H1 (cell line): ENCODE measurements around the gene GAB2. TPM values are rescaled to one million over a fixed set of nuclear protein-coding genes. Genes with fewer than 3 reads are reported as not detected.

Source experiments
- CTCF ChIA-PET: fragments of 300-600 bp; sonication (Branson Sonifier 250); formaldehyde crosslinking; loops from one replicate; lab custom pipeline; 2021; ENCODE audit not compliant: partially characterized antibody; lab: Charles Lee
- POLR2A ChIA-PET: fragments of 300-600 bp; sonication (Branson Sonifier 250); formaldehyde crosslinking; loops from one replicate; lab custom pipeline; 2021; ENCODE audit warnings: inconsistent platforms; ENCODE audit not compliant: partially characterized antibody; lab: Charles Lee
- DNase-seq, 2 experiments: peaks; one replicate each; pipeline versions ENCODE4 v3.0.0 to v3.0.0-alpha.2; 2010 to 2022; ENCODE audit warnings: low spot score in 2 of 2, low read depth in 1 of 2, mixed read lengths in 1 of 2
- FAIRE-seq: peaks from 2 replicates; lab custom pipeline; 2011; peaks lifted over from hg19 to GRCh38; lab: Jason Lieb, UNC
- H2AFZ ChIP-seq: 2 replicates; pipeline ENCODE4 v1.8.1; 2012; ENCODE audit warnings: low read length, inconsistent platforms
- H2AK5ac ChIP-seq: 2 replicates; pipeline ENCODE4 v1.6.1; 2013; ENCODE audit warnings: low read depth, low read length
- H2BK120ac ChIP-seq: replicated peaks from 2 replicates; pipeline ENCODE3; 2013; ENCODE audit warnings: low read depth, low read length, inconsistent platforms
- H2BK12ac ChIP-seq: 2 replicates; pipeline ENCODE4 v1.6.1; 2013; ENCODE audit warnings: low read depth, low read length
- H2BK15ac ChIP-seq: 2 replicates; pipeline ENCODE4 v1.6.1; 2013; ENCODE audit warnings: low read length
- H2BK20ac ChIP-seq: 2 replicates; pipeline ENCODE4 v1.6.1; 2013; ENCODE audit warnings: low read length
- H2BK5ac ChIP-seq: 2 replicates; pipeline ENCODE4 v1.6.1; 2013; ENCODE audit warnings: low read depth, low read length
- H3K14ac ChIP-seq: 2 replicates; pipeline ENCODE4 v1.6.1; 2013; ENCODE audit warnings: inconsistent platforms; ENCODE audit not compliant: insufficient read length
- H3K18ac ChIP-seq: 2 replicates; pipeline ENCODE4 v1.6.1; 2013; ENCODE audit warnings: low read length; ENCODE audit errors: extremely low read depth
- H3K23ac ChIP-seq: 2 replicates; pipeline ENCODE4 v1.6.1; 2013; ENCODE audit warnings: inconsistent platforms; ENCODE audit not compliant: insufficient read length
- H3K23me2 ChIP-seq: 2 replicates; pipeline ENCODE4 v1.6.1; 2013; ENCODE audit warnings: low read depth, low read length
- H3K27ac ChIP-seq: 2 replicates; pipeline ENCODE4 v1.6.1; 2011; ENCODE audit warnings: low read depth, low read length, inconsistent platforms
- H3K27me3 ChIP-seq, 4 experiments: replicated peaks in 1 of 4; 1 replicate in 1 of 4; 2 replicates in 3 of 4; pipeline versions ENCODE4 v1.6.1 to v1.8.1; 2011 to 2013; ENCODE audit warnings: low read length in 3 of 4, mild to moderate bottlenecking in 3 of 4, inconsistent platforms in 2 of 4, mixed read lengths in 2 of 4, moderate library complexity in 1 of 4; ENCODE audit not compliant: control insufficient read depth in 3 of 4, insufficient read depth in 3 of 4; ENCODE audit errors: extremely low read depth in 1 of 4
- H3K36me3 ChIP-seq, 4 experiments: 2 replicates each; pipeline versions ENCODE4 v1.6.1 to v1.8.1; 2011 to 2013; ENCODE audit warnings: mild to moderate bottlenecking in 4 of 4, low read length in 3 of 4, moderate library complexity in 2 of 4, control low read depth in 1 of 4, inconsistent platforms in 1 of 4; ENCODE audit not compliant: insufficient read depth in 4 of 4, control insufficient read depth in 2 of 4
- H3K4ac ChIP-seq: replicated peaks from 2 replicates; pipeline ENCODE3; 2013; ENCODE audit warnings: low read length, low read depth, mixed read lengths, inconsistent platforms; ENCODE audit not compliant: insufficient read length
- H3K4me1 ChIP-seq, 4 experiments: replicated peaks in 1 of 4; 1 replicate in 1 of 4; 2 replicates in 3 of 4; pipeline versions ENCODE4 v1.6.1 to v1.8.1; 2011 to 2013; ENCODE audit warnings: low read length in 3 of 4, inconsistent platforms in 2 of 4, mixed read lengths in 1 of 4; ENCODE audit not compliant: insufficient read depth in 4 of 4, control insufficient read depth in 3 of 4
- H3K4me2 ChIP-seq, 2 experiments: 2 replicates each; pipeline versions ENCODE4 v1.6.1 to v1.8.1; 2011 to 2013; ENCODE audit warnings: low read depth in 2 of 2, low read length in 2 of 2, control low read depth in 1 of 2, inconsistent platforms in 1 of 2, mild to moderate bottlenecking in 1 of 2; ENCODE audit not compliant: insufficient read depth in 1 of 2
- H3K4me3 ChIP-seq, 4 experiments: fragments of 200-600, 300-600 bp in 1 of 4; sonication (generic), shearing (Covaris generic), sonication (Bioruptor Twin) in 1 of 4; 2 replicates each; pipeline versions ENCODE4 v1.5.1 to v1.8.1; 2011 to 2016; ENCODE audit warnings: low read length in 4 of 4, low read depth in 3 of 4, control low read depth in 2 of 4, inconsistent platforms in 2 of 4, mild to moderate bottlenecking in 2 of 4, mixed read lengths in 1 of 4, moderate library complexity in 1 of 4; ENCODE audit not compliant: insufficient read depth in 2 of 4; ENCODE audit errors: extremely low read depth in 1 of 4
- H3K56ac ChIP-seq: replicated peaks from 2 replicates; pipeline ENCODE3; 2013; ENCODE audit warnings: low read depth, mild to moderate bottlenecking, mixed read lengths, low read length, inconsistent platforms; ENCODE audit not compliant: insufficient read length
- H3K79me1 ChIP-seq: 2 replicates; pipeline ENCODE4 v1.6.1; 2013; ENCODE audit warnings: low read depth, low read length, control low read depth
- H3K79me2 ChIP-seq, 2 experiments: 2 replicates each; pipeline versions ENCODE4 v1.6.1 to v1.8.1; 2012 to 2013; ENCODE audit warnings: low read length in 2 of 2, mild to moderate bottlenecking in 2 of 2, inconsistent platforms in 1 of 2; ENCODE audit not compliant: insufficient read depth in 2 of 2, control insufficient read depth in 1 of 2
- H3K9ac ChIP-seq, 4 experiments: replicated peaks in 1 of 4; 1 replicate in 1 of 4; 2 replicates in 3 of 4; pipeline versions ENCODE4 v1.6.1 to v1.8.1; 2011 to 2013; ENCODE audit warnings: low read depth in 3 of 4, low read length in 3 of 4, control low read depth in 2 of 4, mild to moderate bottlenecking in 2 of 4, moderate library complexity in 2 of 4, inconsistent platforms in 1 of 4; ENCODE audit errors: extremely low read depth in 1 of 4
- H3K9me3 ChIP-seq, 2 experiments: 2 replicates each; pipeline versions ENCODE4 v1.6.1 to v1.8.1; 2012 to 2013; ENCODE audit warnings: mild to moderate bottlenecking in 2 of 2, moderate library complexity in 2 of 2, control low read depth in 1 of 2, inconsistent platforms in 1 of 2, low read depth in 1 of 2, low read length in 1 of 2, mixed read lengths in 1 of 2; ENCODE audit not compliant: insufficient read depth in 2 of 2
- H4K20me1 ChIP-seq, 2 experiments: replicated peaks in 1 of 2; 2 replicates each; pipeline versions ENCODE3 to v1.8.1; 2011 to 2013; ENCODE audit warnings: inconsistent platforms in 2 of 2, low read length in 2 of 2, mild to moderate bottlenecking in 1 of 2; ENCODE audit not compliant: insufficient read depth in 2 of 2, control insufficient read depth in 1 of 2
- H4K5ac ChIP-seq: 2 replicates; pipeline ENCODE4 v1.6.1; 2013; ENCODE audit warnings: low read length, low read depth, mixed read lengths, inconsistent platforms; ENCODE audit not compliant: insufficient read length
- H4K8ac ChIP-seq: 2 replicates; pipeline ENCODE4 v1.8.0; 2013; ENCODE audit warnings: mild to moderate bottlenecking, moderate library complexity, low read length, inconsistent platforms; ENCODE audit not compliant: insufficient read depth; ENCODE audit errors: extremely low read depth
- H4K91ac ChIP-seq: replicated peaks from 2 replicates; pipeline ENCODE3; 2013; ENCODE audit warnings: low read length, mixed read lengths, inconsistent platforms; ENCODE audit not compliant: insufficient read length
- HDAC2 ChIP-seq, 2 experiments: fragments of 300-600 bp in 1 of 2; sonication (generic) in 1 of 2; IDR thresholded peaks; 2 replicates each; pipeline ENCODE4 v1.6.1; 2011 to 2012; ENCODE audit warnings: low read depth in 2 of 2, low read length in 2 of 2, mild to moderate bottlenecking in 2 of 2, moderate library complexity in 2 of 2, borderline replicate concordance in 1 of 2, inconsistent platforms in 1 of 2
- SIRT6 ChIP-seq: IDR thresholded peaks from one replicate; pipeline ENCODE4 v1.7.1; 2012; ENCODE audit warnings: low read length, inconsistent platforms
- WGBS, 2 experiments: shearing (Covaris generic) in 1 of 2; methylation state at CpG; one replicate each; pipeline versions ENCODE4 v1.1.6 to v1.1.7; 2013 to 2015; ENCODE audit warnings: low lambda C conversion rate in 2 of 2, mixed read lengths in 2 of 2, inconsistent platforms in 1 of 2, low coverage in 1 of 2, missing lambda C conversion rate in 1 of 2; ENCODE audit not compliant: insufficient replicate concordance in 2 of 2, insufficient coverage in 1 of 2, insufficient read length in 1 of 2; ENCODE audit errors: extremely low coverage in 1 of 2, missing lambda C conversion rate in 1 of 2; 5-methylcytosine and 5-hydroxymethylcytosine counted together
- polyA plus RNA-seq, 7 experiments: library from polyadenylated mRNA; depleted of rRNA in 3 of 7; stranded (reverse) in 5 of 7; unstranded in 2 of 7; fragments of >200 nt in 5 of 7; fragments of 200-250 nt in 2 of 7; gene quantifications; 1 replicate in 5 of 7; 2 replicates in 1 of 7; 4 replicates in 1 of 7; pipeline versions ENCODE4 v1.2.1 to v1.2.3, GENCODE V29; 2011 to 2013; ENCODE audit warnings: missing spikeins in 2 of 7, mixed read lengths in 2 of 7
- total RNA-seq: library from RNA; stranded (reverse); fragmentation: NEBNext Ultra II Directional; extraction: Animal tissue kit (Norgen Biotek cat#: 25700); gene quantifications from 2 replicates; pipeline ENCODE4 v1.2.1, GENCODE V29; 2021

The GAB2 gene
- total and polyA plus RNA-seq, 2 of the 8 experiments (the other 6 are each of a cell fraction or from before 2014, with no cell fraction given), result 6.3 to 14.0 TPM

DNA sequence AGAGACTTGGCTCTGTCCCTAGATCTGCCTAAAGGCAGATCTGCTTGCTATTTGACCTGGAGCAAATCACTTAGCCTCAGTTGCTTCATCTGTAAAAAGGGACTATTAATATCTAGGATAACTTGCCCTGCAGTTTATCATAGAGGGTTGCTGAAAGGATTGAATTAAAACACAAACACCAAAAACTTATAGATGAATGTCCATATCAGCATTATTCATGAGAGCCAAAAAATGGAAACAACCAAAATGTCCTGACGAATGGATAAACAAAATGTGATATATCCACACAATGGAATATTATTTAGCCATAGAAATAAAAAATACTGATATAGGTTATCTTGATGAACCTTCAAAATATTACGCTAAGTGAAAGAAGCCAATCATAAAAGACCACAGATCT is 161.7 kb downstream of the GAB2 start:
- Histone ChIP-seq H4K91ac (no peak overlapping the region), H3K4me2 (no peak overlapping the region), H3K9me3 (no peaks in the 10 kb centered on the region), H3K27ac (no peak overlapping the region), H4K20me1 (no peaks in the 10 kb centered on the region), H3K18ac (no peak overlapping the region), H3K4me1 (peaks cover 0 to 2% (median 0%) of the 10 kb centered on the region in 4 experiments; a peak in 1 of 7 replicates), H3K9ac (no peak overlapping the region), H3K79me2 (no peaks in the 10 kb centered on the region), H3K4me3 (no peak overlapping the region), H3K4ac (no peak overlapping the region), H3K56ac (no peak overlapping the region), H4K5ac (no peak overlapping the region), H2BK15ac (no peak overlapping the region), H3K14ac (no peak overlapping the region), H3K23me2 (no peaks in the 10 kb centered on the region), H3K27me3 (no peaks in the 10 kb centered on the region), H3K36me3 (no peaks in the 10 kb centered on the region), H2BK12ac (no peak overlapping the region), H2BK5ac (no peak overlapping the region), H3K23ac (no peak overlapping the region), H3K79me1 (no peaks in the 10 kb centered on the region), H2BK20ac (no peak overlapping the region), H2AFZ (no peak overlapping the region), H2BK120ac (no peak overlapping the region), H2AK5ac (no peak overlapping the region), H4K8ac (no peak overlapping the region)
- DNase-seq (no peak), FAIRE-seq (no peak)
- CTCF ChIA-PET, result no interaction called here
- TF ChIP-seq HDAC2 (IDR thresholded peaks at IDR 0.05; ENCODE audit: borderline replicate concordance in 1 of 2, low read depth in 2 of 2, low read length in 2 of 2), result no peak
- no peak for TF ChIP-seq SIRT6
- POLR2A ChIA-PET, result no interaction called here
- 92% methylated on average over 2 of the region's 2 CpGs; no CpG with 5 or more reads in 1 of the 2 experiments for WGBS, 2 experiments
